Measurements from ENCODE around the gene SIRPD.

The SIRPD gene

DNA sequence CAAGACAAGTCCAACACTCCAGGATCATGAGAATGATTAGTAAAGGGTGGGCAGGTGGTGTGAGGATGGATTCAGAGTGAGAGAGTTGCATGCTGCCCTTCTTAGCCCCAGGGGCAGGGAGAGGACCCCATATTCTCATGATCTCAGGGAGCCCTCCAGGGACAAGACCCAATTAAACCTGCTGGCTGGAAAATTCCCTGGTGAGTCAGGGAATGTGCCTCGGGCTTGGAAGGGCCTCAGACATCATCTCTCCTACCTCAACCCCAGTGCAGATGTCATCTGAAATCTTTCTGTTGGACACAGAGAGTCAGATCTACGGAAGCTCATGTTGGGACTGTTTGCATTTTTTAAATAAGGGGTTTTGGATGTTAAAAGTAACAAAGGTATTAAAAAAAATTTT is 9.2 kb upstream of the SIRPD start:
- TF ChIP-seq POLR2A (IDR thresholded peaks at IDR 0.05; ENCODE audit: low read depth, low read length), result no peak
- FAIRE-seq, result no peak
- no peak for DNase-seq (ENCODE audit: insufficient read length, low spot score)

DNA sequence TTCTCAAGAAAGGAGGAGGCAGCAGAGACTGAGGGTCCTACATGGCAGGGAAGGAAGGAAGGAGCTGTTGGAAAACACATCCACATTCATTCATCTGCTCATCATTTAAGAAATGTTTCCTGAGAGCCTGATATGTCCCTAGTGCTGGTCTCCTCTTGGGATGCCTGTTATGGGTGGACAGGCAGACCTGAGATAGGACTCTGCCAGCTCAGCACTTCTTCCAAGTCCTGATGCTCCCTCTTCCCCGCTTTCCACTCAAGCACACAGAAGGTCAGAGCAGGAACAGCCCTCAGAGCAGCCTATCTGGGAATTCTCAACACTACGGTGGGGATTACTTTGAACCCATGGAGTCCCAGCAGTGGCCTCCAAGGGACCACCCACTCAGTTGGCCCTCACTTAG is 8.0 kb upstream of the SIRPD start:
- TF ChIP-seq POLR2A (IDR thresholded peaks at IDR 0.05; ENCODE audit: low read depth, low read length), result no peak
- FAIRE-seq, result no peak
- no peak for DNase-seq (ENCODE audit: insufficient read length, low spot score)

DNA sequence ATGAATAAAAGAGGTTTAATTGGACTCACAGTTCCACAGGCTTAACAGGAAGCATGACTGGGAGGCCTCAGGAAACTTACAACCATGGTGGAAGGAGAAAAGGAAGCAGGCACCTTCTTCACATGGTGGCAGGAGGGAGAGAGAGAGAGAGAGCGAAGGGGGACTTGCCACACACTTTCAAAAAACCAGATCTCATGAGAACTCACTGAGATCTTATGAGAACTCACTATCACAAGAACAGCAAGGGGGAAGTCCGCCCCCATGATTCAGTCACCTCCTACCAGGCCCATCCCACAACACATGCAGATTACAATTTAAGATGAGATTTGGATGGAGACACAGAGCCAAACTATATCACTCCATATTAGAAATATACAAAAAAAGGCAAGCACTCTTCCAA is 6.1 kb upstream of the SIRPD start:
- TF ChIP-seq POLR2A (IDR thresholded peaks at IDR 0.05; ENCODE audit: low read depth, low read length), result no peak
- FAIRE-seq (no peak), DNase-seq (ENCODE audit: insufficient read length, low spot score) (no peak)

DNA sequence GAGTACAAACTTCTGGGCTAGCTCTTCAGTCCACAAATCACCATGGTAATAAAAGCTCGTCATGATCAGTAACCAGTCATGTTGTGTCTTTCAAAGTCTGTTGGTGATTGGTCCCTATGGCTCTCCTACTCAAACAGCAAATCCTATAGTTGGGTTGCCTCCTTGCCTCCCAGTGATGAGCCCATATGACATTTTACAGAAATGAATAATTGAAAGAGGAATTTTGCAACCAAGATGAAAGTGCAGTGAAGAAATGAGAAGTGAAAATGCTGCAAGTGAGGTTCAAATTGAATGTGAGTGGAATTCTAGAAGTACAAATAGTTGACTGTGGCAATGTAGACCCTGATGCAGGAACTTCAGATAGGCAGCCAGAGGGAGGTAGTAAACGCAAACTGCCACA is 5.1 kb upstream of the SIRPD start:
- DNase-seq (ENCODE audit: insufficient read length, low spot score), result no peak
- no peak for TF ChIP-seq POLR2A (IDR thresholded peaks at IDR 0.05; ENCODE audit: low read depth, low read length)
- FAIRE-seq, result no peak

DNA sequence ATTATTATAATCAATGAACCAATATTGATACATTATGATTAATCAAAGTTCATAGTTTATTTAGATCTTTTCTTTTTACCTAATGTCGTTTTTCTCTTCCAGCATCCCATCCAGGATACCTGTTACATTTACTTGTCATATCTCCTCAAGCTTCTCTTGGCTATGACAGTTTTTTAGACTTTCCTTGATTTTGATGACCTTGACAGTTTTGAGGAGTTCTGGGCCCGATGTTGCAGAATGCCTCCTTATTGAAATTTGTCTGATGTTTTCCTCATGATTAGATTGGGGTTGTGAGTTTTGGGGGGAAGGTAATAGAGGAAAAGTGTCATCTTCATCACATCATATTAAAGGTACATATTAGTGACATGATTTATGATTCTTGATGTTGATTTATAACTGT is 3.8 kb upstream of the SIRPD start:
- no peak for FAIRE-seq
- TF ChIP-seq POLR2A (IDR thresholded peaks at IDR 0.05; ENCODE audit: low read depth, low read length), result no peak
- DNase-seq (ENCODE audit: insufficient read length, low spot score), result no peak

DNA sequence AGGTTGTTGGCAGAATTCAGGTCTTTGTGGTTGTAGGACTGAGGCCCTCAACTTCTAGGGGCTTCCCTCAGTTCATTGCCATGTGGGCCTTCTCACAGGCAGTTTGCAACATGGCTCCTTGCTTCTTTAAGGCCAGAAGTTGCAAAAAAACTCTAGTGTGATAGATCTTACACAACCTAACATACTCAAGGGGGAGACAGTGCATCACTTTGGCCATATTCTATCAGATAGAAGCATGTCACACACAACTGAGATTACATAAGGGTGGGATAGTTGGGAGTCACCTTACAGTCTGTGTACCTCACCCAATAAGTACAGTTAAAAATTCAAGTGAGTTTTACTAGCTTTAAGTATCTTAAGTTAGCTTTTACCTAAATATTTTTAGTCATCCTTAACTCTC is 1.6 kb downstream of the SIRPD start:
- TF ChIP-seq POLR2A (IDR thresholded peaks at IDR 0.05; ENCODE audit: low read depth, low read length), result no peak

DNA sequence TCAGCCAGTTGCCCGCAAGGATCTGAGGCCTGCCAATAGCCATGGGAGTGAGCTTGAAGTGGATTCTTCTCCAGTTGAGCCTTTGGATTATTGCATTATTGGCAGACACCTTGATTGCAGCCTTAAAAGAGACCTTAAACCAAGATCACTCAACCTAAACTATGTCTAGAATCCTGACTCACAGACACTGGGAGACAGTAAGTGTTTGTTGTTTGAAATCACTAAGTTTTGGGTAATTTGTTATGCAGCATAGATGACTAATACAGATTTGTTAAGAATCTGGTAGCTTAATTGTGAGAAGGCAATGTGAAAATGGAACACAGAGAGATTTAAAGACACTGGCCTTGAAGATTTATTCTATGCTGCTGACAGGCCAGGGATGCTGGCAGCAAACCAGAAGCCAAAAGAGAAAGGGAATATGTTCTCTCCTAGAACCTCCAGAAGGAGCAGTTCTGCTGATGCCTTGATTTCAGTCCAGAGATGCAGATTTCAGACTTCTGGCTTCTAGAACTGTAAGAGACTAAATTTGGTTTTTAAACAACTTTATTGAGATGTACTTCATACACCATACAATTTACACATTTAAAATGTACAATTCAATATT is 17.6 kb downstream of the SIRPD start:
- TF ChIP-seq POLR2A (IDR thresholded peaks at IDR 0.05; ENCODE audit: low read depth, low read length), result no peak
- DNase-seq (ENCODE audit: insufficient read length, low spot score) (no peak), FAIRE-seq (no peak)

More for the DNA sequence above, 1.6 kb downstream of the SIRPD start:
- no peak for FAIRE-seq
- no peak for DNase-seq (ENCODE audit: insufficient read length, low spot score)

DNA sequence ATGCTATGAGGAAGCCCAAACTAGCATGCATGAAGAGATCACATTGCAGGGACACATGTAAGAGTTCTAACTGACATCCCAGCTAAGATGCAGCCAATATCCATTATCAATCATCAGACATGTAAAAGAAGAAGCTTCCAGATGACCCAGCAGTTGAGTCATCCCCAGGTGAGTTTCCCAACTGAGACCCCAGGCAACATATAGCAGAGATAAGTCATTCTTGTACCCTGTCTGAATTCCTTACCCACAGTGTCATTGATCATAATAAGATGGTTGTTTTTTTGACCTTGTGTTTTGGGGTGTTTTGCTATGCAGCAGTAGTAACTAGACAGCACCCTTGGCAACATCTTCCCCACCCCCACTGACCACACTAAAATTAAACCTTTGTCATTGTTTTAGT is 18.9 kb downstream of the SIRPD start:
- DNase-seq (ENCODE audit: insufficient read length, low spot score), result no peak
- no peak for FAIRE-seq
- TF ChIP-seq POLR2A (IDR thresholded peaks at IDR 0.05; ENCODE audit: low read depth, low read length), result no peak

DNA sequence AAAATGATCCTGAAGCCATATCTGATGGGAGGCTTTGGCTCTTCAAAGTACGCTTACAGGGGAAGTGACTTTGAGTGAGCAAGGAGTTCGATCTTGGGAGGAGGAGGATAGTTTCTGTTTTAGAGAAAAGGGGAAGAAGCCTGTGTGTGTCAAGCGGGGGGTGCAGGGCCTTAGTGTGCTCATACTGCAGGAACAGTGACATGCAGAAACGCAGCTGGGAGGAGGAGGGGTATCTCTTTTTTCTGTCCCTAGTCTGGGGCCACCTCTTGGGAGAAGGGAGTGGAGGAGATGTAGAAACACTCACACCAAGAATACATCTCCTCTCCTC is 19.8 kb downstream of the SIRPD start:
- FAIRE-seq, result no peak
- no peak for DNase-seq (ENCODE audit: insufficient read length, low spot score)
- TF ChIP-seq POLR2A (IDR thresholded peaks at IDR 0.05; ENCODE audit: low read depth, low read length), result no peak

DNA sequence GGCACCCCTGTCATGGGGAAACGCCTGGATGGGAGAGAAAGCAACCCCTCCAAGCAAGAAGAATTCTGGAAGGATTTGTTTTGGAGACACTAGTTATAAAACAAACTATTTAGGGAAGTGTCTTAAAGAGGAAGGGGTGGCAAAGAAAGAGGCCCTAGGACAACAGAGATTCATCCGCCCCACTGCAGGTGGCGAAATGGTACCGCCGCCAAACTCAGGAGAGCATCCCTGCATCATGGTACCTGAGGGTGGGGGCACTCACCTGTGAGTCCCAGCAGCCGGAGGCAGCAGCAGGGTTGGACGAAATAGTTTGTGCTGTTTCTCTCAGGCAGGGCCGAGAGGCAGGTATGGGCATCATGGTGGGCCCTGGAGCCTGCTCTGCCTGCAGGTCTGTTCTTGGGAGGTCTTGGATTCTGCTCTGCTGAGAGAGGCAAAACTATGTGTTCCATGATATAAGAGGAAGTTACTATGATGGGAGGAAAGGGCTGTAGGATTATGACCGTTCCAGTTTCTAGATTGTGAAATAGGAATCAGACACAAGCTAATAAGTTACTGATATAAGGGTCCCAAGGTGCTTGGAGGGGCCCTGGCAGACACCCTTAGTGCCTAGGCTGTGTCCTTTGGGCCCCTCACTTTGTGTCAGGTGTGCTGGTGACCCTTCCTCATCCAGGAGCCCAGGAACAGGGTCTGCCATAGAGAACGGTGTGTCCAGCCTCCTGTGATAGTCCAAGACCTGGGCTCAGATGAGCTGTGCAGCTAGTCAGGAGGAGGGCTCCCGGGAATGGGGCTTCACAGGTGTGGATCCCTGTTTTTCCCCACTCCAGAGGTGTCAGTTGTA is 20.4 kb downstream of the SIRPD start:
- no peak for FAIRE-seq

DNA sequence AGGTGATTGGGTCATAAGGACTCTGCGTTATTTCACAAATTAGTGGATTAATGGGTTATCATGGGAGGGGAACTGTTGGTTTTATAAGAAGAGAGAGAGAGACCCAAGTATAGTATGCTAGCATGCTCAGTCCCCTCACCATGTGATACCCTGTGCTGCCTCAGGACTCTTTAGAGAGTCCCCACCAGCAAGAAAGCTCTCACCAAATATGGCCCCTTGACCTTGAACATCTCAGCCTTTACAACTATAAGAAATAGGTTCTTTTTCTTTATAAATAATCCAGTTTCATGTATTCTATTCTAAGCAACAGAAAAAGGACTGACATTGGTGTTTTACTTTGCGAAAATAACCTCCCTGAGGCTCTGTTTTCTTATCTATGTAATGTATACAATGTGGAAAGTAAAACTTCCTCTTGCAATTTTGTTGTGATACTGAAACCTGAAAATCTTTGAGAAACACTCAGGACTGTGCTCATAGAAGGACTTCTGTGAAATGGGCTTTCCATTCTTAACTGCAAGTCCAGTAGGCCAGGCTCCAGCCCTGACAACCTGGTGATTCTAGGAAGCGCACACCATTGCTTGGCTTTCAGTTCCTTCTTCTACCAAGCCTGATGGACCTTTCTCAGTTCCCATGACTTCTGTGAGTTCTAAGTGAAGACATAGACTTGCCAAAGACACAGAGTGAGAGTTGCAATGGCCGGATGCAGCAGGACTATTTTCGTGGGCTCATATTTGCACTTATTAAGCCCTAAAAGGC is 21.9 kb downstream of the SIRPD start:
- FAIRE-seq (no peak), DNase-seq (ENCODE audit: insufficient read length, low spot score) (no peak)
- no peak for TF ChIP-seq POLR2A (IDR thresholded peaks at IDR 0.05; ENCODE audit: low read depth, low read length)

More for the DNA sequence above, 20.4 kb downstream of the SIRPD start:
- DNase-seq (ENCODE audit: insufficient read length, low spot score), result no peak
- no peak for TF ChIP-seq POLR2A (IDR thresholded peaks at IDR 0.05; ENCODE audit: low read depth, low read length)

DNA sequence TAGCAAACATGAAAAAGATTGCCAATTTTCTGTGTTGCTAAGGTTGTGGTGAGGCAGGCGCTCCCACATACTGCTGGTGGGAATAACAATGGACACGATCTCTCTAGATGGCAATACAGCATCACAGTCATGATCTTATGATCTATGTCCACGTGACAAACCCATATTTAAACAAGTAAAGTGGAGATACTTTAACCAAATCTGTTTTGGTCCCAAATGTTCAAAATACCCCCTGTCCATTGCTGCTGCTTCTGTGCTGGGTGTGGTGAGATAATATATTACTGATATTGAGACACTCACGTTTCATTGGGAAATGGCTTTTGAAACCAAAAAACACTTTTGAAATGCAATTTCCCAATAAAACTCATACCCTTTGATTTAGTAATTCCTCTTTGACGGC is 23.0 kb downstream of the SIRPD start:
- DNase-seq (ENCODE audit: insufficient read length, low spot score) (no peak), FAIRE-seq (no peak)
- no peak for TF ChIP-seq POLR2A (IDR thresholded peaks at IDR 0.05; ENCODE audit: low read depth, low read length)

DNA sequence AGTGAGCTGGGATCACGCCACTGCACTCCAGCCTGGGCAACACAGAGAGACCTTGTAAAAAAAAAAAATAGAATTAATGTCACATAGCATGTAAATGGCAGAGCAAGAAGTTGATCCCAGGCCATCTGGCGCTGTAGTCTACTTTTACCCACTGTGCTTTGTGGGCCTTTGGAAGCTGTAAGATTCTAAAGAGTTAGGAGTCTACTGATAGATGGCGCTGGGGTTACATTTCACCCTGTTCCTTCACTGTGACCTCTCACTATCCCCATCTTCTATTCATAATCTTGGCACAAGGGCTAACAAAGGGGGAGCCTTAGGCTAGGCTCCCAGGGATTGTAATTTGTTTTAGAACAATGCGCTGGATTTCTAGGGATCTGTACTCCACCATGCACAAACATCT is 24.4 kb downstream of the SIRPD start:
- DNase-seq (ENCODE audit: insufficient read length, low spot score), result no peak
- TF ChIP-seq POLR2A (IDR thresholded peaks at IDR 0.05; ENCODE audit: low read depth, low read length), result no peak
- FAIRE-seq, result no peak

DNA sequence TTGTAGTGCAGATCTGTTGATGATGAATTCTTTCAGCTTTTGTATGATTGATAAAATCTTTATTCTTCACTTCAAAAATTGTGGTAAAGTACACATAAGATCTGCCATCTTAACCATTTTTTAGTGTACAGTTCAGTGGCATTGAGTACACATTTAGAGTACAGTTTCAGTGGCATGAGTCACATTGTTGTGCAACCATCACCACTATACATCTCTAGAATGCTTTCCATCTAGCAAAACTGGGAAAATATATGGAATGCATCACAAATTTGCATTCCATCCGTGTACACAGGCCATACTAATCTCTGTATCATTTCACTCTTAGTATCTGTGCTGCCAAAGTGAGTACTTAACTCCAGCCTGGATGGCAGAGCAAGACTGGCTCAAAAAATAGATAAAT is 28.7 kb downstream of the SIRPD start:
- FAIRE-seq (peak; percentile 86), DNase-seq (ENCODE audit: insufficient read length, low spot score) (no peak)
- TF ChIP-seq POLR2A (IDR thresholded peaks at IDR 0.05; ENCODE audit: low read depth, low read length), result no peak

DNA sequence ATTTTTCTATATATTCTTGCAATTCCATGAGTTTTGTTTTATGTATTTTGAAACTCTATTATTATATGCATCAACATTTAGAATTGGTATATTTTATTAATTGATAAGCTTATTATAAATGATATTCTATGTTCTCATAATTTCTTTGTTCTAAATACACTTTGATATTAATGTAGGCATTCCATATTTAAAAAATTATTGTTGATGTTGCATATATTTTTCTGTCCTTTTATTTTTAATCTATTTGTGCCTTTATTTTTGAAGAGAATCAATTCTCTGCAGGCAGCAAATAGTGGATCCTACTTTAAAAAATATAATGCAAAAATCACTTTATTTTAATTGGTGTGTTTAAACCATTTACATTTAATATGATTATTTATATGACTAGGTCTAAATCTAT is 29.6 kb downstream of the SIRPD start:
- TF ChIP-seq POLR2A (IDR thresholded peaks at IDR 0.05; ENCODE audit: low read depth, low read length), result no peak
- no peak for FAIRE-seq
- DNase-seq (ENCODE audit: insufficient read length, low spot score), result no peak
